Measurements from ENCODE around the gene STX2.

Gene STX2

GRCh38 chr12:130832561-130833209, 6.4 kb downstream of the STX2 start:
- Histone ChIP-seq H3K4me3 (ENCODE audit: low read length) (no peak overlapping the region), H3K79me2 (ENCODE audit: control insufficient read depth, low read length) (peaks cover 77% of the 10 kb centered on the region), H3K9me2 (replicated peaks; ENCODE audit: control insufficient read depth, low read length) (no peaks in the 10 kb centered on the region), H4K20me1 (ENCODE audit: control insufficient read depth, insufficient read depth, low read depth, low read length) (peaks cover 3% of the 10 kb centered on the region; the same call in 1 of the 2 replicates), H3K27me3 (ENCODE audit: control insufficient read depth, low read length) (no peaks in the 10 kb centered on the region), H3F3A (ENCODE audit: control insufficient read depth, insufficient read depth) (no peaks in the 10 kb centered on the region), H3K9me3 (ENCODE audit: control insufficient read depth, insufficient read depth, low read length) (no peaks in the 10 kb centered on the region), H3K27ac (ENCODE audit: low read depth, low read length) (no peak overlapping the region), H3K4me1 (ENCODE audit: control insufficient read depth, low read length) (peaks cover 34% of the 10 kb centered on the region), H3K36me3 (ENCODE audit: control insufficient read depth, low read length) (peaks cover 3% of the 10 kb centered on the region; the same call in 1 of the 2 replicates), H3K4me2 (ENCODE audit: low read length) (no peak overlapping the region)
- TF ChIP-seq CTCF (IDR thresholded peaks at IDR 0.05; ENCODE audit: low read depth, low read length, poor library complexity, severe bottlenecking) (no peak), EZH2phosphoT487 (IDR thresholded peaks at IDR 0.05; ENCODE audit: borderline replicate concordance, low read length) (no peak)

DNA sequence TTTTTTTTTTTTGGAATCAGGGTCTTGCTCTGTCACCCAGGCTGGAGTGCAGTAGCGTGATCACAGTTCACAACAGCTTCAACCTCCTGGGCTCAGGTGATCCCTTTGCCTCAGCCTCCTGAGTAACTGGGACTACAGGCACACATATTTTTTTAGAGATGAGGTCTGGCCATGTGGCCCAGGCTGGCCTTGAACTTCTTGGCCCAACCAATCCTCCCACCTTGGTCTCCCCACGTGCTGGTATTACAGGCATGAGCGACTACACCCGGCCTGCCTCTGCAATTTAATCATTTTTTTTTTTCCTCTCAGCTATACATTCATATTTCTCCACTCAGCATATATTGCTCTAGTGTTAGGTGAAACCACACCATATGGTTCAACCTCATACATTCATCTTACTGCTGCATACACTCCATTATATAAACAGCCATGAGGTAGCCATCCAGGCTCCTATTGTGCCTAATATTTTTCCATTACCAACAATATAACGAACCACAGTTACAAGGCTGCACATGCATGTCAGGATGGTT, 7.1 kb downstream of the STX2 start:
- H3K4me2 ChIP-seq (ENCODE audit: low read length): no peak overlapping the region
- peaks cover 30% of the 10 kb centered on the region for H3K4me1 ChIP-seq (ENCODE audit: control insufficient read depth, low read length)
- H3K27ac ChIP-seq (ENCODE audit: low read depth, low read length): no peak overlapping the region
- no peaks in the 10 kb centered on the region for H3K9me2 ChIP-seq (replicated peaks; ENCODE audit: control insufficient read depth, low read length)
- no peak overlapping the region for H3K4me3 ChIP-seq (ENCODE audit: low read length)
- no peaks in the 10 kb centered on the region for H3K27me3 ChIP-seq (ENCODE audit: control insufficient read depth, low read length)
- peaks cover 76% of the 10 kb centered on the region for H3K79me2 ChIP-seq (ENCODE audit: control insufficient read depth, low read length)
- no peaks in the 10 kb centered on the region for H3K9me3 ChIP-seq (ENCODE audit: control insufficient read depth, insufficient read depth, low read length)
- 0 out of 2 replicates have a peak, but pooled peaks cover 5% of the 10 kb centered on the region for H3F3A ChIP-seq (ENCODE audit: control insufficient read depth, insufficient read depth)
- peaks cover 3% of the 10 kb centered on the region; the same call in 1 of the 2 replicates for H4K20me1 ChIP-seq (ENCODE audit: control insufficient read depth, insufficient read depth, low read depth, low read length)
- TF ChIP-seq EZH2phosphoT487 (IDR thresholded peaks at IDR 0.05; ENCODE audit: borderline replicate concordance, low read length): no peak
- TF ChIP-seq CTCF (IDR thresholded peaks at IDR 0.05; ENCODE audit: low read depth, low read length, poor library complexity, severe bottlenecking): no peak
- peaks cover 3% of the 10 kb centered on the region; the same call in 1 of the 2 replicates for H3K36me3 ChIP-seq (ENCODE audit: control insufficient read depth, low read length)

DNA sequence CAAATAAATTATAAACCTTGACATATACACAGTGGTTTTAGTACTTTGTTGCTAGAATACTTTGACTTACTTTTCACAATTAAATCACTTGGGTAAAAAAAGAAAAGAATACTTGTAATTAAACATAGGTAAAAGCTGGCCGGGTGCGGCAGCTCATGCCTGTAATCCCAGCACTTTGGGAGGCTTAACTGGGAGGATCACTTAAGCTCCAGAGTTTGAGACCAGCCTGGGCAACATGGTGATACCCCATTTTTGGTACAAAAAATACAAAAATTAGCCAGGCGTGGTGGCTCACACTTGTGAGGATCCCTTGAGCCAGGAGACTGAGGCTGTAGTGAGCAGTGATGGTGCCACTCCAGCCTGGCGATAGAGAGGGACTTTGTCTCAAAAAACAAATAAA, 7.8 kb downstream of the STX2 start:
- H4K20me1 ChIP-seq (ENCODE audit: control insufficient read depth, insufficient read depth, low read depth, low read length): no peaks in the 10 kb centered on the region; the same call in 1 of the 2 replicates

More for the DNA sequence above, 7.8 kb downstream of the STX2 start:
- Histone ChIP-seq H3K27me3 (ENCODE audit: control insufficient read depth, low read length) (no peaks in the 10 kb centered on the region), H3K9me2 (replicated peaks; ENCODE audit: control insufficient read depth, low read length) (no peaks in the 10 kb centered on the region), H3K27ac (ENCODE audit: low read depth, low read length) (no peak overlapping the region), H3K79me2 (ENCODE audit: control insufficient read depth, low read length) (peaks cover 69% of the 10 kb centered on the region), H3K36me3 (ENCODE audit: control insufficient read depth, low read length) (peaks cover 6% of the 10 kb centered on the region), H3K4me1 (ENCODE audit: control insufficient read depth, low read length) (peaks cover 23% of the 10 kb centered on the region), H3K9me3 (ENCODE audit: control insufficient read depth, insufficient read depth, low read length) (no peaks in the 10 kb centered on the region), H3K4me3 (ENCODE audit: low read length) (no peak overlapping the region), H3F3A (ENCODE audit: control insufficient read depth, insufficient read depth) (0 out of 2 replicates have a peak, but pooled peaks cover 5% of the 10 kb centered on the region), H3K4me2 (ENCODE audit: low read length) (no peak overlapping the region)
- TF ChIP-seq CTCF (IDR thresholded peaks at IDR 0.05; ENCODE audit: low read depth, low read length, poor library complexity, severe bottlenecking) (no peak), EZH2phosphoT487 (IDR thresholded peaks at IDR 0.05; ENCODE audit: borderline replicate concordance, low read length) (no peak)

Measured in DOHH2 (cell line).